NCI-H524 (cell line): Measurements from ENCODE around the gene ARPP19.
"Not testable (repeated sequence)": the region's sequence is repeated elsewhere in the genome, so short reads cannot be mapped to it uniquely, and the experiment has no call there.

Experiments
- DNase-seq, 2 experiments: peaks; one replicate each; lab custom pipeline; 2025; lab: John Stamatoyannopoulos, UW

The ARPP19 gene, protein sequence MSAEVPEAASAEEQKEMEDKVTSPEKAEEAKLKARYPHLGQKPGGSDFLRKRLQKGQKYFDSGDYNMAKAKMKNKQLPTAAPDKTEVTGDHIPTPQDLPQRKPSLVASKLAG

GRCh38 chr15:52568601-52569585, at the start of gene ARPP19:
ARPP19 (minus strand) TSS chr15:52569030; CDS start chr15:52568892, 138 bp downstream.
- DNase-seq: peak; percentile 95 to 96

- no peak for DNase-seq
Observed at GRCh38 chr15:52617026-52617425, 48.2 kb upstream of the ARPP19 start.

DNA sequence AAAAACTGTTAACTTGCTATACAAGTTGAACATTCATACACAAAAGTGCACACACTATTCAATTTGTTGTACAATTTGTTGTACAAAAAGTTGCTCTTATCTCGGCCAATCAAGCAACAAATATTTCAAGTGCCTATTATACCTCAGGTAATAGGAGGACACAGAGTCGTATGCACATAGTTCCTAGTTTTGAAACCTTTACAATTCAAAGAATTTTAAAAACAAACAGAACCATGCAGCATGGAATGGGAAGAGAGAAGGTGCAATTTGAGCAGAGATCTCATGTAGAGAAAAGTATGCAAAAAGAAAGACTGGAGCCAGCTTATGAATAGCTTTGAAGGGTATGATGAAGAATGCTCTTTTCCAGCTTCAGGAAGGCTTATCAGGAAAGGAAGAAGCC, 46.5 kb upstream of the ARPP19 start:
- DNase-seq: no peak

- DNase-seq: no peak
Observed at GRCh38 chr15:52609593-52609992, 40.8 kb upstream of the ARPP19 start.

DNA sequence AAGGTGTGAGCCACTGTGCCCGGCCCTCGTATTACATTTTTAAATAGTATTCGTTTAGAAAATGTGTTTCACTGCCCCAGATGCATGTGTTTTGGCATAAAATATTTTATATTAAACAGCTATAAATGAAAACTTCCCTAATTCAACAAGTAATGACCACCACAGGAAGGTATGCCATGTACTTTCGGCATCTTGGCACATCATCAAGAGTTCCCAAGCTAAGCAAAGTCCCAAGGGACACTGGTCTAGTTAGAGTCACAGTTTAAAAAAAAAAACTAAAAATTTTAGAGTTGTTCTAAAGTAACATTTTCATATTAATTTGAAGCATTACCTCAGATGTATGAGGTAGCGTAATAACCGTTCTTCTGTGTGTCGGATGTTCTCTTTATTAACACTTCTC, 15.6 kb upstream of the ARPP19 start:
- DNase-seq: no peak

DNA sequence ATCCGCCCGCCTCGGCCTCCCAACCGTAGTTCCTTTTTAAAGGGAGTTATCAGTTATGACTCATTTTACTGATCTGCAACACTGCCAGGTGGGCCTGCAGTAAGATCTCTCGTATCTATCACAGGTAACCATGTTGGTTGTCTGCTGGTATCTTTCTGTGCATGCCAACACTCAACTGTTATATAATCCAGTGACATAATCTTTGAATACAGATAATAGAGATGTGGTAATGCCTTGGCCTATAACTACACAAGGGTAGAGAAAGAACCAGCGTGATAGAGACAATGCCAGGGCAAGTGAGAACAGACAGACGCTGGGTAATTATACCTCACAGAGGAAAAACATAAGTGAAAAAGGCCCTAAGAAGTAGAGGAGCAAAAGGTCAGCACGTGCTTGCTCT, 11.0 kb upstream of the ARPP19 start:
- DNase-seq: no peak

- no peak for DNase-seq
Observed at GRCh38 chr15:52576692-52577091, 7.9 kb upstream of the ARPP19 start.

DNA sequence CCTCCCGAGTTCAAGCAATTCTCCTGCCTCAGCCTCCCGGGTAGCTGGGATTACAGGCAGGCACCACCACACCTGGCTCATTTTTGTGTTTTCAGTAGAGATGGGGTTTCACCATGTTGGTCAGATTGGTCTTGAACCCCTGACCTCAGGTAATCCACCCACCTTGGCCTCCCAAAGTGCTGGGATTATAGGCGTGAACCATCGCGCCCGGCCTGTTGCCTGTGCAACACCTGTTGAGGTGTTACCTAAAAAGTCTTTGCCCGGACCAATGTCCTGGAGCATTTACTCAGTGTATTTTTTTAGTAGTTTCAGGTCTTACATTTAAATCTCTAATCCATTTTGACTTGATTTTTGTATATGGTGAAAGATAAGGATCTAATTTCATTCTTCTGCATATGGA, 6.7 kb upstream of the ARPP19 start:
- DNase-seq: not testable (repeated sequence)

GRCh38 chr15:52575072-52575471, 6.2 kb upstream of the ARPP19 start:
- no peak for DNase-seq

DNA sequence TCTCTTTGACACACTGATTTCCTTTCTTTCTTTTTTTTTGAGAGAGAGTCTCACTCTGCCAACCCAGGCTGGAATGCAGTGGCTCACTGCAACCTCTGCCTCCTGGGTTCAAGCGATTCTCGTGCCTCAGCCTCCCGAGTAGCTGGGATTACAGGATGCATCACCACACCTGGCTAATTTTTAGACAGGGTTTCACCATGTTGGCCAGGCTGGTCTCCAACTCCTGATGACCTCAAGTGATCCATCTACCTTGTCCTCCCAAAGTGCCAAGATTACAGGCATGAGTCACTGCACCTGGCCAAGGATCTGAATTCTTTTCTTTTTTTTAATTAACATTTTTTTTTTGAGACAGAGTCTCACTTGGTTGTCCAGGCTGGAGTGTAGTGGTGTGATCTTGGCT, 5.8 kb upstream of the ARPP19 start:
- not testable (repeated sequence) for DNase-seq

GRCh38 chr15:52567871-52568600, 794 bp downstream of the ARPP19 start:
- peak in 1 of 2 experiments; percentile 49 for DNase-seq

GRCh38 chr15:52566889-52567288, 1.9 kb downstream of the ARPP19 start:
- no peak for DNase-seq

DNA sequence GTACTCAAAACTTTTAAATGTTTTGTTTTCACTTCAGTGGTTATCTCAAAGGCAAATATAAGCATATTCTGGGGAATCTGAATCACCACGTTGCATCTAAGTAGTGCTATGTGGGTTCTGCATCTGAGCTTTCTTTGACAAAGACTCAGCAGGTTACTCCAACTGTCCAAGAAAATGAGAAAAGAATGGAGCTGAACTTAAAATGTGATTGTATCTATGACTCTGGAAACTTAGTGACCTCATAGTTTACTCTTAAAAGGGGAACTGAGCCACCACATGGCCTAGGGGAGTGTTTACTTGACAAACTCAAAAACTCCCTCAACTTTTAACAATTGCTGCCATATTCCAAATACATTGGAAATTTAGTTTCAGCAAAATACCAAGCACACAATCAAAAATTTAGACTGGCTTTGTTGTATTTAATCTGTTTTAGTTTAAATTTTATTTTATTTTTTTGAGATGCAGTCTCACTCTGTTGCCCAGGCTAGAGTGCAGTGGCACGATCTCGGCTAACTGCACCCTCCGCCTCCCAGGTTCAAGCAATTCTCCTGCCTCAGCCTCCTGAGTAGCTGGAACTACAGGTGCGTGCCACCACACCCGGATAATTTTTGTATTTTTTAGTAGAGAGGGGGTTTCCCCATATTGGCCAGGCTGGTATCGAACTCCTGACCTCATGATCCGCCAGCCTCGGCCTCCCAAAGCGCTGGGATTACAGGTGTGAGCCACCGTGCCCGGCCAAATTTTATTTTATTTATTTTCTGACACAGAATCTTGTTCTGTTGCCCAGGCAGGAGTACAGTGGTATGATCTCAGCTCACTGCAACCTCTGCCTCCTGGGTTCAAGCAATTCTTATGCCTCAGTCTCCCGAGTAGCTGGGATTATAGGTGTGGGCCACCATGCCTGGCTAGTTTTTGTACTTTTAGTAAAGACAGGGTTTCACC, 3.1 kb downstream of the ARPP19 start:
- DNase-seq: not testable (repeated sequence)

- peak; percentile 51 to 70 for DNase-seq
Observed at GRCh38 chr15:52563501-52564060, 5.2 kb downstream of the ARPP19 start.

GRCh38 chr15:52559575-52559974, 9.3 kb downstream of the ARPP19 start:
- peak in 1 of 2 experiments; percentile 38 for DNase-seq

DNA sequence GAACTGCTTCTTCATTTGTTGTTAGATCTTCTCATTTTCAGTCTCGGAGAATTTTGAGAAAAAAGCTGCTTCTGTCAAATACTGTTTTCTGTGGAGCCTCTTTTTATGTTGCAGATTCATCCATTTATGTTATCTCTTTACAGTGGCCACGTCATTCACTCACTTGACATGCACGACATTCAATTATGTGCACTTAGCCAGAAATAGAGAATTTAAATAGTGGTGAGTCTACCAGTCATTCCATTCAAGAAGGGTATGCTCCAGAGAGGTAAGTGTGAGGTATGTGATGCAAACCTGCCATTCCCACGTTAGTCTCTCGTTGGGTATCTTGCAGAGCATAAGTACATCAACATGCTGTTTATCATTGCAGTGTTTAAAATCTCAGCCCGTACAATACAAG, 9.8 kb downstream of the ARPP19 start:
- no peak for DNase-seq

GRCh38 chr15:52558196-52558595, 10.6 kb downstream of the ARPP19 start:
- DNase-seq: no peak

- no peak for DNase-seq
Observed at GRCh38 chr15:52557274-52557641, 11.6 kb downstream of the ARPP19 start.

- DNase-seq: peak in 1 of 2 experiments; percentile 9
Observed at GRCh38 chr15:52556524-52557273, 12.1 kb downstream of the ARPP19 start.

- DNase-seq: no peak
Observed at GRCh38 chr15:52552303-52552702, 16.5 kb downstream of the ARPP19 start.
